ENCODE measurements around the gene STARD13.

The STARD13 gene

GRCh38 chr13:33174491-33174890 lies 111.1 kb downstream of the STARD13 start:
- no peak for TF ChIP-seq CTCF (IDR thresholded peaks at IDR 0.05; ENCODE audit: insufficient read depth, low read depth, low read length, missing control alignments)
- no peak overlapping the region for H3K4me3 ChIP-seq (ENCODE audit: low read length)
- DNase-seq (ENCODE audit: low read depth): no peak

GRCh38 chr13:33172911-33173310 lies 112.6 kb downstream of the STARD13 start:
- DNase-seq (ENCODE audit: low read depth): peak; percentile 19
- no peak overlapping the region for H3K4me3 ChIP-seq (ENCODE audit: low read length)
- TF ChIP-seq CTCF (IDR thresholded peaks at IDR 0.05; ENCODE audit: insufficient read depth, low read depth, low read length, missing control alignments): no peak

GRCh38 chr13:33172400-33172799 lies 113.2 kb downstream of the STARD13 start:
- TF ChIP-seq CTCF (IDR thresholded peaks at IDR 0.05; ENCODE audit: insufficient read depth, low read depth, low read length, missing control alignments): no peak
- no peak for DNase-seq (ENCODE audit: low read depth)
- H3K4me3 ChIP-seq (ENCODE audit: low read length): no peak overlapping the region

- peak; percentile 90 for DNase-seq (ENCODE audit: low read depth)
- TF ChIP-seq CTCF (IDR thresholded peaks at IDR 0.05; ENCODE audit: insufficient read depth, low read depth, low read length, missing control alignments): no peak
- no peak overlapping the region for H3K4me3 ChIP-seq (ENCODE audit: low read length)
These were observed 116.1 kb downstream of the STARD13 start for GRCh38 chr13:33169273-33169980.

- TF ChIP-seq CTCF (IDR thresholded peaks at IDR 0.05; ENCODE audit: insufficient read depth, low read depth, low read length, missing control alignments): no peak
- H3K4me3 ChIP-seq (ENCODE audit: low read length): no peak overlapping the region
- DNase-seq (ENCODE audit: low read depth): no peak
These were observed 117.1 kb downstream of the STARD13 start for GRCh38 chr13:33168321-33168960.

- DNase-seq (ENCODE audit: low read depth): peak; percentile 30
- H3K4me3 ChIP-seq (ENCODE audit: low read length): no peak overlapping the region
- no peak for TF ChIP-seq CTCF (IDR thresholded peaks at IDR 0.05; ENCODE audit: insufficient read depth, low read depth, low read length, missing control alignments)
These were observed 118.1 kb downstream of the STARD13 start for GRCh38 chr13:33167491-33167890.

GRCh38 chr13:33165787-33166186 lies 119.8 kb downstream of the STARD13 start:
- no peak for TF ChIP-seq CTCF (IDR thresholded peaks at IDR 0.05; ENCODE audit: insufficient read depth, low read depth, low read length, missing control alignments)
- no peak overlapping the region for H3K4me3 ChIP-seq (ENCODE audit: low read length)
- DNase-seq (ENCODE audit: low read depth): no peak
